Muscle layer of colon (tissue), 2 donors: ENCODE measurements around the gene KRT86.
"Not testable (repeated sequence)": the region's sequence is repeated elsewhere in the genome, so short reads cannot be mapped to it uniquely, and the experiment has no call there.

Experiments
- H3K27ac ChIP-seq: one replicate; pipeline ENCODE4 v1.7.0; 2013; ENCODE audit warnings: low read depth, mild to moderate bottlenecking, low read length, moderate library complexity
- H3K27me3 ChIP-seq, 2 donors: one replicate each; pipeline ENCODE4 v1.7.0; 2013; ENCODE audit warnings: low read length in 2 of 2, mild to moderate bottlenecking in 2 of 2; ENCODE audit not compliant: insufficient read depth in 2 of 2, control insufficient read depth in 1 of 2
- H3K36me3 ChIP-seq: one replicate; pipeline ENCODE4 v1.7.0; 2013; ENCODE audit warnings: mild to moderate bottlenecking, low read length; ENCODE audit not compliant: insufficient read depth
- H3K4me1 ChIP-seq: one replicate; pipeline ENCODE4 v1.7.0; 2013; ENCODE audit warnings: mild to moderate bottlenecking, low read length; ENCODE audit not compliant: insufficient read depth
- H3K4me3 ChIP-seq, 2 donors: one replicate each; pipeline ENCODE4 v1.7.0; 2013; ENCODE audit warnings: low read length in 2 of 2, low read depth in 1 of 2, mild to moderate bottlenecking in 1 of 2, moderate library complexity in 1 of 2
- H3K9ac ChIP-seq: one replicate; pipeline ENCODE4 v1.7.0; 2013; ENCODE audit warnings: low read length
- H3K9me3 ChIP-seq: one replicate; pipeline ENCODE4 v1.7.0; 2013; ENCODE audit warnings: mild to moderate bottlenecking, low read length
- donor health status: abdominal sarcoma.
- donor health status: Adenocarcinoma of cecum.

KRT86 gene

GRCh38 chr12:52232674-52233461 is 41.6 kb upstream of the KRT86 start, which contains the start of gene KRT7:
Gene KRT7 (plus strand): TSS chr12:52233243. CDS start chr12:52233297, 54 bp downstream.
- Histone ChIP-seq H3K4me1 (no peaks in the 10 kb centered on the region), H3K9me3 (no peaks in the 10 kb centered on the region), H3K36me3 (no peaks in the 10 kb centered on the region), H3K9ac (no peak within 1 kb of the TSS), H3K27me3 (peaks cover 5 to 27% of the 10 kb centered on the region in 2 donors), H3K27ac (no peak within 1 kb of the TSS), H3K4me3 (no peak within 1 kb of the TSS)

GRCh38 chr12:52233462-52234207 is 40.8 kb upstream of the KRT86 start:
- H3K4me1 ChIP-seq: no peaks in the 10 kb centered on the region
- no peak overlapping the region for H3K4me3 ChIP-seq
- no peaks in the 10 kb centered on the region for H3K9me3 ChIP-seq
- H3K9ac ChIP-seq: no peak overlapping the region
- no peaks in the 10 kb centered on the region for H3K36me3 ChIP-seq
- H3K27ac ChIP-seq: no peak overlapping the region
- peaks cover 5 to 27% of the 10 kb centered on the region in 2 donors for H3K27me3 ChIP-seq

GRCh38 chr12:52234223-52234810 is 40.1 kb upstream of the KRT86 start:
- H3K27me3 ChIP-seq: peaks cover 5 to 27% of the 10 kb centered on the region in 2 donors
- no peaks in the 10 kb centered on the region for H3K9me3 ChIP-seq
- no peaks in the 10 kb centered on the region for H3K4me1 ChIP-seq
- H3K36me3 ChIP-seq: no peaks in the 10 kb centered on the region
- no peak overlapping the region for H3K9ac ChIP-seq
- H3K27ac ChIP-seq: no peak overlapping the region
- H3K4me3 ChIP-seq: no peak overlapping the region

- H3K27ac ChIP-seq: no peak overlapping the region
- no peaks in the 10 kb centered on the region for H3K9me3 ChIP-seq
- no peaks in the 10 kb centered on the region for H3K36me3 ChIP-seq
- no peak overlapping the region for H3K9ac ChIP-seq
- H3K4me1 ChIP-seq: no peaks in the 10 kb centered on the region
- no peak overlapping the region for H3K4me3 ChIP-seq
- H3K27me3 ChIP-seq: peaks cover 5 to 27% of the 10 kb centered on the region in 2 donors
Observed at GRCh38 chr12:52235001-52235764, 39.3 kb upstream of the KRT86 start.

- no peak overlapping the region for H3K9ac ChIP-seq
- H3K36me3 ChIP-seq: no peaks in the 10 kb centered on the region
- no peak overlapping the region for H3K27ac ChIP-seq
- no peaks in the 10 kb centered on the region for H3K9me3 ChIP-seq
- H3K27me3 ChIP-seq: peaks cover 5 to 27% of the 10 kb centered on the region in 2 donors
- no peak overlapping the region for H3K4me3 ChIP-seq
- H3K4me1 ChIP-seq: no peaks in the 10 kb centered on the region
Observed at GRCh38 chr12:52235822-52236361, 38.6 kb upstream of the KRT86 start.

GRCh38 chr12:52236386-52237050 is 37.9 kb upstream of the KRT86 start:
- Histone ChIP-seq H3K4me1 (no peaks in the 10 kb centered on the region), H3K9me3 (no peaks in the 10 kb centered on the region), H3K9ac (no peak overlapping the region), H3K27ac (no peak overlapping the region), H3K36me3 (no peaks in the 10 kb centered on the region), H3K4me3 (no peak overlapping the region), H3K27me3 (peaks cover 5 to 26% of the 10 kb centered on the region in 2 donors)

GRCh38 chr12:52238207-52238840 is 36.1 kb upstream of the KRT86 start:
- Histone ChIP-seq H3K4me1 (peaks cover 3% of the 10 kb centered on the region), H3K9ac (no peak overlapping the region), H3K27me3 (peaks cover 0 to 8% of the 10 kb centered on the region in 2 donors), H3K27ac (no peak overlapping the region), H3K36me3 (no peaks in the 10 kb centered on the region), H3K9me3 (no peaks in the 10 kb centered on the region), H3K4me3 (no peak overlapping the region)

- H3K4me3 ChIP-seq: no peak overlapping the region
- no peaks in the 10 kb centered on the region for H3K9me3 ChIP-seq
- peaks cover 0 to under 1% of the 10 kb centered on the region in 2 donors for H3K27me3 ChIP-seq
- no peak overlapping the region for H3K27ac ChIP-seq
- peaks cover 10% of the 10 kb centered on the region for H3K4me1 ChIP-seq
- no peaks in the 10 kb centered on the region for H3K36me3 ChIP-seq
- no peak overlapping the region for H3K9ac ChIP-seq
Observed at GRCh38 chr12:52238916-52239646, 35.4 kb upstream of the KRT86 start.

- H3K4me3 ChIP-seq: no peak overlapping the region
- H3K4me1 ChIP-seq: peaks cover 17% of the 10 kb centered on the region
- no peaks in the 10 kb centered on the region for H3K9me3 ChIP-seq
- H3K36me3 ChIP-seq: no peaks in the 10 kb centered on the region
- H3K27ac ChIP-seq: no peak overlapping the region
- no peak overlapping the region for H3K9ac ChIP-seq
- H3K27me3 ChIP-seq: no peaks in the 10 kb centered on the region
Observed at GRCh38 chr12:52239767-52240166, 34.7 kb upstream of the KRT86 start.

- H3K27me3 ChIP-seq, H3K9ac ChIP-seq, H3K27ac ChIP-seq, H3K4me3 ChIP-seq, H3K36me3 ChIP-seq, H3K9me3 ChIP-seq: not testable (repeated sequence)
- H3K4me1 ChIP-seq: peaks cover 22% of the 10 kb centered on the region
Observed at GRCh38 chr12:52240247-52240646, 34.2 kb upstream of the KRT86 start.
